Measurements from ENCODE around the gene TCFL5. TPM values are rescaled to one million over a fixed set of nuclear protein-coding genes. Genes with fewer than 3 reads are reported as not detected.

TCFL5 gene
- total RNA-seq, 4 donors from 2014 or later = 5.2 to 8.4 (median 7.2) TPM

GRCh38 chr20:62885046-62885895 is 23.6 kb upstream of the TCFL5 start:
- intact Hi-C loops (cut with DNase I) = no loop called here
- WGBS, 2 donors = 67 to 79% methylated on average over 16 to 19 of the region's 20 CpGs
- Histone ChIP-seq H3K4me3 (no peak overlapping the region), H3K27me3 (no peaks in the 10 kb centered on the region), H3K36me3 (peaks cover 36 to 73% (median 38%) of the 10 kb centered on the region in 3 donors), H3K4me1 (peaks cover 0 to 8% (median 0%) of the 10 kb centered on the region in 3 donors), H3K9me3 (no peaks in the 10 kb centered on the region), H3K27ac (peak overlapping the region in 1 of 4 donors; percentile 50)
- TF ChIP-seq CTCF (IDR thresholded peaks at IDR 0.05) (no peak), POLR2A (IDR thresholded peaks at IDR 0.05) (no peak)
- DNase-seq = no peak

- DNase-seq = no peak
- H3K27ac ChIP-seq = no peak overlapping the region
- 69 to 77% methylated on average over 6 to 8 of the region's 8 CpGs for WGBS, 2 donors
- H3K36me3 ChIP-seq = peaks cover 28 to 73% (median 34%) of the 10 kb centered on the region in 3 donors
- no peaks in the 10 kb centered on the region for H3K9me3 ChIP-seq
- H3K27me3 ChIP-seq = no peaks in the 10 kb centered on the region
- no peak overlapping the region for H3K4me3 ChIP-seq
- peaks cover 0 to 8% (median 0%) of the 10 kb centered on the region in 3 donors for H3K4me1 ChIP-seq
- intact Hi-C loops (cut with DNase I) = no loop called here
- TF ChIP-seq POLR2A (IDR thresholded peaks at IDR 0.05) = no peak
- no peak for TF ChIP-seq CTCF (IDR thresholded peaks at IDR 0.05)
Measured at GRCh38 chr20:62884556-62884955, 22.9 kb upstream of the TCFL5 start.

GRCh38 chr20:62882426-62882825 is 20.8 kb upstream of the TCFL5 start:
- no peak for DNase-seq
- Histone ChIP-seq H3K27me3 (no peaks in the 10 kb centered on the region), H3K36me3 (peaks cover 8 to 64% (median 14%) of the 10 kb centered on the region in 3 donors), H3K9me3 (no peaks in the 10 kb centered on the region), H3K27ac (no peak overlapping the region), H3K4me1 (peaks cover 0 to 4% (median 1%) of the 10 kb centered on the region in 3 donors), H3K4me3 (no peak overlapping the region)
- intact Hi-C loops (cut with DNase I) = no loop called here
- 80 to 85% methylated on average over 15 of the region's 15 CpGs for WGBS, 2 donors
- TF ChIP-seq POLR2A (IDR thresholded peaks at IDR 0.05) (no peak), CTCF (IDR thresholded peaks at IDR 0.05) (no peak)

- Histone ChIP-seq H3K36me3 (peaks cover 8 to 58% (median 14%) of the 10 kb centered on the region in 3 donors), H3K9me3 (no peaks in the 10 kb centered on the region), H3K27me3 (no peaks in the 10 kb centered on the region), H3K4me3 (no peak overlapping the region), H3K4me1 (peaks cover 0 to 8% (median 7%) of the 10 kb centered on the region in 3 donors), H3K27ac (no peak overlapping the region)
- 90% methylated on average over 28 to 31 of the region's 46 CpGs for WGBS, 2 donors
- no peak for DNase-seq
- TF ChIP-seq POLR2A (IDR thresholded peaks at IDR 0.05) (no peak), CTCF (IDR thresholded peaks at IDR 0.05) (no peak)
- intact Hi-C loops (cut with DNase I) = no loop called here
Measured at GRCh38 chr20:62881662-62882395, 20.2 kb upstream of the TCFL5 start.

All from esophagus squamous epithelium (tissue), 5 donors.